ENCODE results near the gene LY86. TPM values are rescaled to one million over a fixed set of nuclear protein-coding genes. Genes with fewer than 3 reads are reported as not detected.

LY86 gene
- total and polyA plus RNA-seq, 4 donors, result 5.2 to 12.4 (median 9.6) TPM

- no peaks in the 10 kb centered on the region for H3K9me3 ChIP-seq (ENCODE audit: control insufficient read depth in 4 of 4, insufficient read depth in 3 of 4, low read length in 3 of 4)
- H3K36me3 ChIP-seq (ENCODE audit: control insufficient read depth in 4 of 4, insufficient read depth in 4 of 4, low read length in 4 of 4), result no peaks in the 10 kb centered on the region
- TF ChIP-seq CTCF (IDR thresholded peaks at IDR 0.05; ENCODE audit: control extremely low read depth, extremely low read depth), result no peak
- no peak overlapping the region for H3K4me3 ChIP-seq
- ATAC-seq (ENCODE audit: insufficient read depth, low FRiP score), result no peak
- H3K4me1 ChIP-seq (ENCODE audit: control insufficient read depth in 5 of 5, insufficient read depth in 5 of 5, low read length in 5 of 5), result peaks cover 0 to 16% (median 3%) of the 10 kb centered on the region in 5 donors
- 65 to 84% methylated on average over 4 of the region's 4 CpGs for WGBS, 2 donors
- H3K9ac ChIP-seq (ENCODE audit: insufficient read depth in 1 of 2, low read length in 2 of 2), result no peak overlapping the region
- DNase-seq, result no peak
- H3K27me3 ChIP-seq (ENCODE audit: control insufficient read depth in 3 of 3, insufficient read depth in 3 of 3, low read length in 2 of 3), result no peaks in the 10 kb centered on the region
- H3K27ac ChIP-seq (ENCODE audit: low read depth in 1 of 2, low read length in 1 of 2), result no peak overlapping the region
Measured at GRCh38 chr6:6600875-6601274, 12.4 kb downstream of the LY86 start.

GRCh38 chr6:6602262-6602661 lies 13.7 kb downstream of the LY86 start:
- Histone ChIP-seq H3K27me3 (ENCODE audit: control insufficient read depth in 3 of 3, insufficient read depth in 3 of 3, low read length in 2 of 3) (no peaks in the 10 kb centered on the region), H3K9ac (ENCODE audit: insufficient read depth in 1 of 2, low read length in 2 of 2) (no peak overlapping the region), H3K27ac (ENCODE audit: low read depth in 1 of 2, low read length in 1 of 2) (no peak overlapping the region), H3K4me3 (no peak overlapping the region), H3K9me3 (ENCODE audit: control insufficient read depth in 4 of 4, insufficient read depth in 3 of 4, low read length in 3 of 4) (no peaks in the 10 kb centered on the region), H3K4me1 (ENCODE audit: control insufficient read depth in 5 of 5, insufficient read depth in 5 of 5, low read length in 5 of 5) (peaks cover 0 to 6% (median under 1%) of the 10 kb centered on the region in 5 donors), H3K36me3 (ENCODE audit: control insufficient read depth in 4 of 4, insufficient read depth in 4 of 4, low read length in 4 of 4) (no peaks in the 10 kb centered on the region)
- DNase-seq (no peak), ATAC-seq (ENCODE audit: insufficient read depth, low FRiP score) (no peak)
- WGBS, 2 donors, result 66 to 86% methylated on average over 5 of the region's 5 CpGs
- no peak for TF ChIP-seq CTCF (IDR thresholded peaks at IDR 0.05; ENCODE audit: control extremely low read depth, extremely low read depth)

- no peaks in the 10 kb centered on the region for H3K27me3 ChIP-seq (ENCODE audit: control insufficient read depth in 3 of 3, insufficient read depth in 3 of 3, low read length in 2 of 3)
- H3K36me3 ChIP-seq (ENCODE audit: control insufficient read depth in 4 of 4, insufficient read depth in 4 of 4, low read length in 4 of 4), result no peaks in the 10 kb centered on the region
- H3K4me1 ChIP-seq (ENCODE audit: control insufficient read depth in 5 of 5, insufficient read depth in 5 of 5, low read length in 5 of 5), result peaks cover 0 to 6% (median 0%) of the 10 kb centered on the region in 5 donors
- DNase-seq (no peak), ATAC-seq (ENCODE audit: insufficient read depth, low FRiP score) (no peak)
- TF ChIP-seq CTCF (IDR thresholded peaks at IDR 0.05; ENCODE audit: control extremely low read depth, extremely low read depth), result no peak
- WGBS, 2 donors, result 98 to 100% methylated on average over 1 of the region's 1 CpG
- no peak overlapping the region for H3K9ac ChIP-seq (ENCODE audit: insufficient read depth in 1 of 2, low read length in 2 of 2)
- no peak overlapping the region for H3K27ac ChIP-seq (ENCODE audit: low read depth in 1 of 2, low read length in 1 of 2)
- no peak overlapping the region for H3K4me3 ChIP-seq
- no peaks in the 10 kb centered on the region for H3K9me3 ChIP-seq (ENCODE audit: control insufficient read depth in 4 of 4, insufficient read depth in 3 of 4, low read length in 3 of 4)
Measured at GRCh38 chr6:6603317-6603716, 14.8 kb downstream of the LY86 start.

DNA sequence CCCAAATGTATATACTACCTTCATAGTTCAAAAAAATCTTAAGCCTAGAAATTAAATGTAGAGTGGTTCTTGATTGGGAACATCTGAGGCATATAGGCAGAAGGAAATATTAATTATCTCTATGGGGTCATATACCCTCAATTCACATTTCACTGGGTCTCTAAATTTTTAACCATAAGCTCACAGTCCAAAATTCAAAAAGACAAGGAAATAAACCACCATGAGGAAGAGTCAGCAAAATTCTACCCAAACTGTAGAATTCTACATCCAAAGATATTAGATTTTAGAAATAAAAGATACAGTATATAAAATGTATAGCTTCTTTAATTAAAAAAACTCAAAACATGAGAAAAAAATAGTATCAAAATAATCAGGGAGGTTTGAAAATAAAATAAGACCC lies 15.5 kb downstream of the LY86 start:
- H3K27me3 ChIP-seq (ENCODE audit: control insufficient read depth in 3 of 3, insufficient read depth in 3 of 3, low read length in 2 of 3), result no peaks in the 10 kb centered on the region
- H3K27ac ChIP-seq (ENCODE audit: low read depth in 1 of 2, low read length in 1 of 2), result no peak overlapping the region
- DNase-seq (no peak), ATAC-seq (ENCODE audit: insufficient read depth, low FRiP score) (no peak)
- H3K9me3 ChIP-seq (ENCODE audit: control insufficient read depth in 4 of 4, insufficient read depth in 3 of 4, low read length in 3 of 4), result no peaks in the 10 kb centered on the region
- H3K36me3 ChIP-seq (ENCODE audit: control insufficient read depth in 4 of 4, insufficient read depth in 4 of 4, low read length in 4 of 4), result no peaks in the 10 kb centered on the region
- no peak overlapping the region for H3K9ac ChIP-seq (ENCODE audit: insufficient read depth in 1 of 2, low read length in 2 of 2)
- no peak overlapping the region for H3K4me3 ChIP-seq
- no peak for TF ChIP-seq CTCF (IDR thresholded peaks at IDR 0.05; ENCODE audit: control extremely low read depth, extremely low read depth)
- peaks cover 0 to 6% (median 0%) of the 10 kb centered on the region in 5 donors for H3K4me1 ChIP-seq (ENCODE audit: control insufficient read depth in 5 of 5, insufficient read depth in 5 of 5, low read length in 5 of 5)

Data from lung (tissue), 12 donors.